K562 (cell line): ENCODE data around the gene SEMA6B. TPM values are rescaled to one million over a fixed set of nuclear protein-coding genes. Genes with fewer than 3 reads are reported as not detected.

Source experiments
- CHD7 ChIP-seq: fragments of 200-600 bp; sonication (generic); IDR thresholded peaks from one replicate; pipeline ENCODE4 v1.6.1; 2012; ENCODE audit warnings: mild to moderate bottlenecking, low read depth, low read length, inconsistent platforms
- HOMEZ ChIP-seq: fragments of 250-450 bp; sonication (Bioruptor Pico); IDR thresholded peaks from 2 replicates; pipeline ENCODE4 v1.4.0; 2020; ENCODE audit warnings: mild to moderate bottlenecking, moderate library complexity
- MAZ ChIP-seq, 2 experiments: fragments of 450-650 bp in 1 of 2; sonication (generic) in 1 of 2; formaldehyde crosslinking; IDR thresholded peaks in 1 of 2; conservative IDR thresholded peaks in 1 of 2; 2 replicates each; pipeline versions ENCODE4 v1.4.0 to v1.5.0; 2020; ENCODE audit warnings: mild to moderate bottlenecking in 1 of 2, missing genetic modification reagents in 1 of 2
- MYC ChIP-seq, 2 experiments: fragments of 250-450 bp in 1 of 2; sonication (Bioruptor Pico) in 1 of 2; IDR thresholded peaks; 2 replicates each; pipeline versions ENCODE4 v1.5.1 to v1.6.1; 2012 to 2021; ENCODE audit warnings: low read depth in 2 of 2, borderline replicate concordance in 1 of 2, improper control_type of control experiment in 1 of 2, low read length in 1 of 2, mild to moderate bottlenecking in 1 of 2, moderate library complexity in 1 of 2
- PTRF ChIP-seq: fragments of 450-650 bp; IDR thresholded peaks from 2 replicates; pipeline ENCODE4 v1.6.1; 2016; ENCODE audit warnings: mild to moderate bottlenecking, missing genetic modification characterization, missing compliant biosample characterization
- SRF ChIP-seq, 2 experiments: fragments of 250-450, 450-650 bp in 1 of 2; sonication (Bioruptor Pico) in 1 of 2; sonication (generic) in 1 of 2; formaldehyde crosslinking; IDR thresholded peaks; 2 replicates each; pipeline versions ENCODE4 v1.5.0 to v1.5.1; 2020 to 2022; ENCODE audit warnings: mild to moderate bottlenecking in 1 of 2, missing genetic modification reagents in 1 of 2
- TAF15 ChIP-seq: fragments of 200-400 bp; formaldehyde crosslinking; IDR thresholded peaks from 2 replicates; pipeline ENCODE4 v1.6.1; 2017; ENCODE audit warnings: mild to moderate bottlenecking, low read depth, low read length, moderate library complexity
- TBP ChIP-seq: optimal IDR thresholded peaks from 2 replicates; pipeline ENCODE3; 2011; ENCODE audit warnings: low read depth, low read length, improper control_type of control experiment
- TCF7L2 ChIP-seq: fragments of 150-350 bp; IDR thresholded peaks from 2 replicates; pipeline ENCODE4 v1.6.1; 2016; ENCODE audit warnings: low read depth, mild to moderate bottlenecking, low read length, moderate library complexity
- THRAP3 ChIP-seq: fragments of 450-650 bp; IDR thresholded peaks from 2 replicates; pipeline ENCODE4 v1.6.1; 2016; ENCODE audit warnings: mild to moderate bottlenecking, inconsistent platforms, borderline replicate concordance
- polyA plus RNA-seq, 8 experiments: library from polyadenylated mRNA; depleted of rRNA in 4 of 8; stranded (reverse) in 5 of 8; unstranded in 3 of 8; fragments of >200 nt; fragmentation: Nextera tagmentation in 2 of 8; fragmentation: Illumina TruSeq in 1 of 8; extraction: Ambion mirVana in 2 of 8; extraction: Trizol in 1 of 8; gene quantifications; 2 replicates each; pipeline versions ENCODE4 v1.2.1 to v1.2.3, GENCODE V29; 2011 to 2014; ENCODE audit warnings: inconsistent platforms in 1 of 8, missing spikeins in 1 of 8
- total RNA-seq, 7 experiments: library from RNA; depleted of rRNA in 6 of 7; stranded (reverse); fragments of >200 nt in 6 of 7; fragmentation: Illumina TruSeq in 2 of 7; extraction: Trizol in 2 of 7; gene quantifications; 2 replicates each; pipeline versions ENCODE4 v1.2.1 to v1.2.3, GENCODE V29; 2011 to 2021; ENCODE audit warnings: low replicate concordance in 1 of 7

SEMA6B gene
- total and polyA plus RNA-seq, 9 of the 15 experiments (the other 6 are each of a cell fraction or from before 2014, with no cell fraction given), result 0.65 to 4.6 (median 2.5) TPM; not detected in 2

- TF ChIP-seq CHD7, result no peak
- no peak for TF ChIP-seq TAF15
- no peak for TF ChIP-seq TCF7L2
- TF ChIP-seq SRF (CRISPR knock-in tag; IDR thresholded peaks at IDR 0.05), result 0 out of 4 replicates have a peak, but pooled peaks of 1 of the 2 experiments have one; percentile 15
- no peak for TF ChIP-seq PTRF (tag)
- peak in 1 of 2 experiments; percentile 69; a peak in 2 of 4 replicates for TF ChIP-seq MAZ (CRISPR knock-in tag; conservative IDR thresholded peaks at IDR 0.05 in 1 of 2, IDR thresholded peaks at IDR 0.05 in 1 of 2)
- TF ChIP-seq MYC (IDR thresholded peaks at IDR 0.05; ENCODE audit: low read depth, low read length), result no peak
- no peak for TF ChIP-seq MYC (CRISPR knock-in tag; IDR thresholded peaks at IDR 0.05; ENCODE audit: borderline replicate concordance, low read depth)
- no peak for TF ChIP-seq THRAP3
- no peak for TF ChIP-seq TBP
- TF ChIP-seq HOMEZ, result no peak
Measured at GRCh38 chr19:4557971-4558941, 1.2 kb downstream of the SEMA6B start (continued).
